CD14-positive monocyte (primary cell): ENCODE measurements around the gene SEC63. TPM values are rescaled to one million over a fixed set of nuclear protein-coding genes. Genes with fewer than 3 reads are reported as not detected.
"Not testable (repeated sequence)": the region's sequence is repeated elsewhere in the genome, so short reads cannot be mapped to it uniquely, and the experiment has no call there.

Experiments used
- DNase-seq, 3 donors: peaks; one replicate each; pipeline ENCODE4 v3.0.0-alpha.2; 2011 to 2022
- H2AFZ ChIP-seq: 2 replicates; pipeline ENCODE4 v1.6.0; 2012; ENCODE audit warnings: mild to moderate bottlenecking, low read depth, low read length, inconsistent platforms; ENCODE audit not compliant: insufficient read depth, poor library complexity, severe bottlenecking
- H3K27ac ChIP-seq, 2 donors: 1 replicate in 1 of 2; 2 replicates in 1 of 2; pipeline ENCODE4 v1.5.1; 2012 to 2013; ENCODE audit warnings: low read length in 2 of 2, control low read depth in 1 of 2, inconsistent platforms in 1 of 2, low read depth in 1 of 2, mild to moderate bottlenecking in 1 of 2
- H3K27me3 ChIP-seq, 2 donors: one replicate each; pipeline versions ENCODE4 v1.6.0 to v1.6.1; 2011 to 2013; ENCODE audit warnings: low read length in 2 of 2; ENCODE audit not compliant: control insufficient read depth in 2 of 2, insufficient read depth in 2 of 2
- H3K36me3 ChIP-seq, 2 donors: replicated peaks in 1 of 2; 1 replicate in 1 of 2; 2 replicates in 1 of 2; pipeline versions ENCODE4 v1.5.1 to v1.6.1; 2012 to 2013; ENCODE audit warnings: low read length in 2 of 2, control low read depth in 1 of 2, inconsistent platforms in 1 of 2, mild to moderate bottlenecking in 1 of 2; ENCODE audit not compliant: insufficient read depth in 2 of 2, control insufficient read depth in 1 of 2
- H3K4me1 ChIP-seq, 2 donors: 1 replicate in 1 of 2; 2 replicates in 1 of 2; pipeline versions ENCODE4 v1.5.1 to v1.6.1; 2012 to 2013; ENCODE audit warnings: low read length in 2 of 2, control low read depth in 1 of 2, inconsistent platforms in 1 of 2, mild to moderate bottlenecking in 1 of 2, moderate library complexity in 1 of 2; ENCODE audit not compliant: insufficient read depth in 2 of 2, control insufficient read depth in 1 of 2
- H3K4me2 ChIP-seq: replicated peaks from 2 replicates; pipeline ENCODE3; 2012; ENCODE audit warnings: low read length, moderate library complexity, mild to moderate bottlenecking; ENCODE audit not compliant: poor library complexity, severe bottlenecking; ENCODE audit errors: extremely low read depth
- H3K4me3 ChIP-seq, 3 experiments: fragments of 200-600 bp in 1 of 3; sonication (generic) in 1 of 3; replicated peaks in 1 of 3; 1 replicate in 2 of 3; 2 replicates in 1 of 3; pipeline ENCODE4 v1.5.1; 2011 to 2013; ENCODE audit warnings: low read length in 3 of 3, mild to moderate bottlenecking in 3 of 3, control low read depth in 2 of 3, low read depth in 2 of 3, inconsistent platforms in 1 of 3, moderate library complexity in 1 of 3
- H3K79me2 ChIP-seq: 2 replicates; pipeline ENCODE4 v1.6.0; 2012; ENCODE audit warnings: mild to moderate bottlenecking, control low read depth, inconsistent platforms, low read length, moderate library complexity; ENCODE audit not compliant: insufficient read depth
- H3K9ac ChIP-seq: 2 replicates; pipeline ENCODE4 v1.6.0; 2017; ENCODE audit warnings: low read length, mild to moderate bottlenecking; ENCODE audit not compliant: insufficient read depth, poor library complexity, severe bottlenecking
- H3K9me3 ChIP-seq, 2 donors: replicated peaks in 1 of 2; 1 replicate in 1 of 2; 2 replicates in 1 of 2; pipeline versions ENCODE4 v1.5.1 to v1.6.1; 2012 to 2013; ENCODE audit warnings: low read length in 2 of 2, control low read depth in 1 of 2; ENCODE audit not compliant: control insufficient read depth in 1 of 2, insufficient read depth in 1 of 2
- H4K20me1 ChIP-seq: 2 replicates; pipeline ENCODE4 v1.6.0; 2012; ENCODE audit warnings: mild to moderate bottlenecking, low read length, control low read depth, moderate library complexity; ENCODE audit not compliant: insufficient read depth
- H3K27ac Mint-ChIP-seq, 7 donors: one replicate each; pipeline ENCODE4 v1.8.0; 2020; ENCODE audit warnings: mild to moderate bottlenecking in 7 of 7, mixed read lengths in 7 of 7, moderate library complexity in 6 of 7, inconsistent platforms in 2 of 7
- H3K27me3 Mint-ChIP-seq, 3 donors: one replicate each; pipeline ENCODE4 v1.8.0; 2021 to 2022; ENCODE audit warnings: low read depth in 3 of 3, mild to moderate bottlenecking in 3 of 3, mixed read lengths in 3 of 3, moderate library complexity in 3 of 3, inconsistent platforms in 1 of 3
- H3K36me3 Mint-ChIP-seq, 2 donors: one replicate each; pipeline ENCODE4 v1.8.0; 2020; ENCODE audit warnings: mixed read lengths in 2 of 2, inconsistent platforms in 1 of 2, mild to moderate bottlenecking in 1 of 2
- H3K4me1 Mint-ChIP-seq: one replicate; pipeline ENCODE4 v1.8.0; 2020; ENCODE audit warnings: mild to moderate bottlenecking, mixed read lengths
- H3K4me3 Mint-ChIP-seq, 2 donors: one replicate each; pipeline ENCODE4 v1.8.0; 2020; ENCODE audit warnings: mild to moderate bottlenecking in 2 of 2, mixed read lengths in 2 of 2, moderate library complexity in 1 of 2
- H3K9me3 Mint-ChIP-seq, 7 donors: one replicate each; pipeline ENCODE4 v1.8.0; 2020 to 2022; ENCODE audit warnings: mixed read lengths in 7 of 7, mild to moderate bottlenecking in 6 of 7, moderate library complexity in 6 of 7, inconsistent platforms in 2 of 7
- CTCF ChIP-seq: fragments of 200-600 bp; IDR thresholded peaks from one replicate; pipeline ENCODE4 v1.8.0; 2022; ENCODE audit warnings: antibody characterized with exemption, mild to moderate bottlenecking
- WGBS: methylation state at CpG from one replicate; pipeline ENCODE4 v1.1.5; 2013; ENCODE audit warnings: missing lambda C conversion rate; ENCODE audit not compliant: insufficient coverage; 5-methylcytosine and 5-hydroxymethylcytosine counted together
- intact Hi-C, 2 donors: fragments of 100-400 bp; cut with micrococcal nuclease; formaldehyde crosslinking; loops; one replicate each; pipeline versions ENCODE4 v1.15.0 to v1.15.1; 2023
- polyA plus RNA-seq, 3 donors: library from polyadenylated mRNA; depleted of rRNA in 1 of 3; unstranded in 2 of 3; stranded (reverse) in 1 of 3; fragments of 300-500 nt in 2 of 3; fragments of >200 nt in 1 of 3; fragmentation: Illumina TruSeq in 2 of 3; gene quantifications; 1 replicate in 2 of 3; 2 replicates in 1 of 3; pipeline ENCODE4 v1.2.3, GENCODE V29; 2012 to 2021

The SEC63 gene
- polyA plus RNA-seq, 3 donors = 12.0 to 33.7 (median 12.7) TPM

GRCh38 chr6:107991061-107991460, 33.1 kb upstream of the SEC63 start:
- Histone ChIP-seq H3K4me1 (no peaks in the 10 kb centered on the region), H3K27ac (no peak overlapping the region), H3K4me3 (no peak overlapping the region), H3K27me3 (no peaks in the 10 kb centered on the region), H3K4me2 (no peak overlapping the region), H3K9me3 (no peaks in the 10 kb centered on the region), H3K79me2 (no peaks in the 10 kb centered on the region), H2AFZ (no peak overlapping the region), H3K9ac (no peak overlapping the region), H4K20me1 (no peaks in the 10 kb centered on the region), H3K36me3 (no peaks in the 10 kb centered on the region)
- H3K9me3 Mint-ChIP-seq = no peaks in the 10 kb centered on the region
- H3K36me3 Mint-ChIP-seq = no peaks in the 10 kb centered on the region
- DNase-seq = no peak
- no peak overlapping the region for H3K4me3 Mint-ChIP-seq
- H3K27me3 Mint-ChIP-seq = peaks cover 0 to 8% (median 1%) of the 10 kb centered on the region in 3 donors
- peaks cover 5% of the 10 kb centered on the region for H3K4me1 Mint-ChIP-seq
- intact Hi-C loops = no loop called here
- no peak for TF ChIP-seq CTCF
- 33% methylated on average over 1 of the region's 4 CpGs for WGBS
- H3K27ac Mint-ChIP-seq = peak overlapping the region in 2 of 7 donors; percentile 7 to 45

- WGBS = 78% methylated on average over 8 of the region's 8 CpGs
- H3K36me3 Mint-ChIP-seq, H3K9me3 ChIP-seq, H3K36me3 ChIP-seq, intact Hi-C loops, H4K20me1 ChIP-seq, H3K27ac Mint-ChIP-seq, H3K4me1 ChIP-seq, H3K27me3 ChIP-seq, H3K4me2 ChIP-seq, DNase-seq, H3K27me3 Mint-ChIP-seq, H3K79me2 ChIP-seq, H3K4me3 ChIP-seq, H2AFZ ChIP-seq, H3K4me3 Mint-ChIP-seq, H3K9me3 Mint-ChIP-seq, H3K9ac ChIP-seq, H3K4me1 Mint-ChIP-seq, H3K27ac ChIP-seq: not testable (repeated sequence)
These were observed 32.6 kb upstream of the SEC63 start for GRCh38 chr6:107990587-107990986.
